PC-3 (cell line): ENCODE data around the gene CD58.

Source experiments
- EZH2 ChIP-seq: fragments of 300-600 bp; sonication (generic); IDR thresholded peaks from one replicate; pipeline ENCODE4 v1.6.1; 2017; ENCODE audit warnings: antibody characterized with exemption, mild to moderate bottlenecking, low read length; ENCODE audit not compliant: unreplicated experiment
- TF ChIP-seq, protein P1 (sequence below): fragments of 300-600 bp; sonication (generic); conservative IDR thresholded peaks from 2 replicates; pipeline ENCODE4 v1.5.1; 2017; ENCODE audit warnings: antibody characterized with exemption, low read depth, mild to moderate bottlenecking, low read length

DNA sequence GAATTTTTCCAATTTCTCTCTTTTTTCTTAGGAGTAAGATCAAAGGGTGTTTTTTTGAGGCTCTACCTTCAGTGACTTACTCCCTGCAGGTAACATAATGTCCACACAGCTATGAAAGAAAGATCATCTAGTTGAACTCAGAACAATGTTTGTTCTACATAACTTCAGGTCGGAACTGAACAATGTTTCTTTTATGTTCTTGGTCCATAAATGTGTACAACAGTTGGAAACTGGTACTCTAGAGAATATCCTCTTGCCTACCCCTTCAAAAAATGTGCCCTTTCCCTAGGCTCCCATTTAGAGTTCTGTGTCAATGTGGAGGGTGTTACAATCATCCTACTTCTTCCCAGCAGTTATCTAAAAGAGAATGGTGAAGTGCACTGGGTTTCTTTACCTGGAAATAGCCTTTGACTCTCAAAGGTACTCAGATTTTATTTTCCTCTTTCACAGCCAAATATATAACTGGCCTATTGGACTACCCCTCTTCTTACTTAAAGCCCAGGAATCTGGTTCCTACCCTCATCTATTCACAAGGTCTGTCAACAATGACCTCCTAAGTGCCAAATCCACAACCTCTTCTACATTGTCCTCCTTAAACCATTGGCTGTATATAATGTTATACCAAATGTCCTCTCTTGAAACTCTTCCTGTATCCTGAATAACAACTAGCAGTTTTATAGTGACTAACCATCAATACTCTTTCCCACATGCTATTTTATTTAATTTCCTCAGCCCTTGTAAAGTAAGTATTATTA lies 42.3 kb downstream of the CD58 start:
- TF ChIP-seq EZH2: no peak
- TF ChIP-seq, protein P1, sequence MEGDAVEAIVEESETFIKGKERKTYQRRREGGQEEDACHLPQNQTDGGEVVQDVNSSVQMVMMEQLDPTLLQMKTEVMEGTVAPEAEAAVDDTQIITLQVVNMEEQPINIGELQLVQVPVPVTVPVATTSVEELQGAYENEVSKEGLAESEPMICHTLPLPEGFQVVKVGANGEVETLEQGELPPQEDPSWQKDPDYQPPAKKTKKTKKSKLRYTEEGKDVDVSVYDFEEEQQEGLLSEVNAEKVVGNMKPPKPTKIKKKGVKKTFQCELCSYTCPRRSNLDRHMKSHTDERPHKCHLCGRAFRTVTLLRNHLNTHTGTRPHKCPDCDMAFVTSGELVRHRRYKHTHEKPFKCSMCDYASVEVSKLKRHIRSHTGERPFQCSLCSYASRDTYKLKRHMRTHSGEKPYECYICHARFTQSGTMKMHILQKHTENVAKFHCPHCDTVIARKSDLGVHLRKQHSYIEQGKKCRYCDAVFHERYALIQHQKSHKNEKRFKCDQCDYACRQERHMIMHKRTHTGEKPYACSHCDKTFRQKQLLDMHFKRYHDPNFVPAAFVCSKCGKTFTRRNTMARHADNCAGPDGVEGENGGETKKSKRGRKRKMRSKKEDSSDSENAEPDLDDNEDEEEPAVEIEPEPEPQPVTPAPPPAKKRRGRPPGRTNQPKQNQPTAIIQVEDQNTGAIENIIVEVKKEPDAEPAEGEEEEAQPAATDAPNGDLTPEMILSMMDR: no peak
